ACC112 (cell line): Measurements from ENCODE around the gene ANKRD44.
"Not testable (repeated sequence)": the region's sequence is repeated elsewhere in the genome, so short reads cannot be mapped to it uniquely, and the experiment has no call there.

Experiments
- H2AFZ ChIP-seq: fragments of 200-600 bp; sonication (generic); one replicate; pipeline ENCODE4 v1.6.0; 2017; ENCODE audit warnings: antibody characterized with exemption, low read length; ENCODE audit not compliant: unreplicated experiment
- H3K27ac ChIP-seq: fragments of 200-600 bp; sonication (generic); 2 replicates; pipeline ENCODE4 v1.5.1; 2014; ENCODE audit warnings: low read depth, mild to moderate bottlenecking, antibody characterized with exemption, low read length, moderate library complexity
- H3K27me3 ChIP-seq: fragments of 200-600 bp; sonication (generic); 2 replicates; pipeline ENCODE4 v1.6.1; 2014; ENCODE audit warnings: mild to moderate bottlenecking, antibody characterized with exemption, low read length, moderate library complexity, mixed read lengths; ENCODE audit not compliant: insufficient read depth
- H3K36me3 ChIP-seq: fragments of 200-600 bp; sonication (generic); 2 replicates; pipeline ENCODE4 v1.6.1; 2016; ENCODE audit warnings: mild to moderate bottlenecking, antibody characterized with exemption, low read length, moderate library complexity, mixed read lengths; ENCODE audit not compliant: insufficient read depth
- H3K4me1 ChIP-seq: fragments of 200-600 bp; sonication (generic); one replicate; pipeline ENCODE4 v1.6.1; 2016; ENCODE audit warnings: low read length, mixed read lengths; ENCODE audit not compliant: insufficient read depth, unreplicated experiment, control insufficient read depth
- H3K4me3 ChIP-seq: fragments of 200-600 bp; sonication (generic); 2 replicates; pipeline ENCODE4 v1.5.1; 2014; ENCODE audit warnings: mild to moderate bottlenecking, low read depth, low read length
- H3K79me2 ChIP-seq: fragments of 200-600 bp; sonication (generic); one replicate; pipeline ENCODE4 v1.6.0; 2016; ENCODE audit warnings: low read length; ENCODE audit not compliant: control insufficient read depth, unreplicated experiment, insufficient read depth

The ANKRD44 gene

GRCh38 chr2:197343968-197344367, 33.4 kb upstream of the ANKRD44 start:
- not testable (repeated sequence) for H3K4me3 ChIP-seq, H3K27me3 ChIP-seq, H3K36me3 ChIP-seq, H3K79me2 ChIP-seq, H2AFZ ChIP-seq, H3K4me1 ChIP-seq, H3K27ac ChIP-seq

GRCh38 chr2:197340591-197340990, 30.0 kb upstream of the ANKRD44 start:
- Histone ChIP-seq H3K36me3 (no peaks in the 10 kb centered on the region), H3K27me3 (no peaks in the 10 kb centered on the region), H3K4me3 (no peak overlapping the region), H3K79me2 (no peaks in the 10 kb centered on the region), H3K4me1 (no peaks in the 10 kb centered on the region), H2AFZ (no peak overlapping the region), H3K27ac (no peak overlapping the region)

- no peaks in the 10 kb centered on the region for H3K4me1 ChIP-seq
- H3K4me3 ChIP-seq: no peak overlapping the region
- no peak overlapping the region for H2AFZ ChIP-seq
- H3K27ac ChIP-seq: no peak overlapping the region
- no peaks in the 10 kb centered on the region for H3K27me3 ChIP-seq
- no peaks in the 10 kb centered on the region for H3K36me3 ChIP-seq
- no peaks in the 10 kb centered on the region for H3K79me2 ChIP-seq
Observed at GRCh38 chr2:197339496-197340220, 29.1 kb upstream of the ANKRD44 start.

GRCh38 chr2:197339016-197339415, 28.4 kb upstream of the ANKRD44 start:
- no peak overlapping the region for H3K4me3 ChIP-seq
- H3K79me2 ChIP-seq: no peaks in the 10 kb centered on the region
- no peaks in the 10 kb centered on the region for H3K4me1 ChIP-seq
- H3K27me3 ChIP-seq: no peaks in the 10 kb centered on the region
- H3K36me3 ChIP-seq: no peaks in the 10 kb centered on the region
- no peak overlapping the region for H3K27ac ChIP-seq
- peak overlapping the region; percentile 38 for H2AFZ ChIP-seq

GRCh38 chr2:197332641-197333040, 22.1 kb upstream of the ANKRD44 start:
- Histone ChIP-seq H3K4me1 (no peaks in the 10 kb centered on the region), H3K27ac (no peak overlapping the region), H2AFZ (no peak overlapping the region), H3K4me3 (no peak overlapping the region), H3K79me2 (no peaks in the 10 kb centered on the region), H3K27me3 (no peaks in the 10 kb centered on the region), H3K36me3 (no peaks in the 10 kb centered on the region)

GRCh38 chr2:197328461-197328860, 17.9 kb upstream of the ANKRD44 start:
- H3K27me3 ChIP-seq: no peaks in the 10 kb centered on the region
- H2AFZ ChIP-seq: no peak overlapping the region
- H3K27ac ChIP-seq: no peak overlapping the region
- no peaks in the 10 kb centered on the region for H3K36me3 ChIP-seq
- no peaks in the 10 kb centered on the region for H3K79me2 ChIP-seq
- H3K4me1 ChIP-seq: no peaks in the 10 kb centered on the region
- H3K4me3 ChIP-seq: no peak overlapping the region

- H3K4me3 ChIP-seq: no peak overlapping the region
- H3K4me1 ChIP-seq: no peaks in the 10 kb centered on the region
- no peak overlapping the region for H3K27ac ChIP-seq
- no peak overlapping the region for H2AFZ ChIP-seq
- H3K27me3 ChIP-seq: no peaks in the 10 kb centered on the region
- H3K79me2 ChIP-seq: no peaks in the 10 kb centered on the region
- no peaks in the 10 kb centered on the region for H3K36me3 ChIP-seq
Observed at GRCh38 chr2:197327472-197328098, 17.0 kb upstream of the ANKRD44 start.

GRCh38 chr2:197327073-197327471, 16.5 kb upstream of the ANKRD44 start:
- no peaks in the 10 kb centered on the region for H3K27me3 ChIP-seq
- no peak overlapping the region for H2AFZ ChIP-seq
- H3K27ac ChIP-seq: no peak overlapping the region
- no peaks in the 10 kb centered on the region for H3K79me2 ChIP-seq
- H3K4me1 ChIP-seq: no peaks in the 10 kb centered on the region
- no peak overlapping the region for H3K4me3 ChIP-seq
- no peaks in the 10 kb centered on the region for H3K36me3 ChIP-seq

GRCh38 chr2:197324801-197325200, 14.2 kb upstream of the ANKRD44 start:
- H2AFZ ChIP-seq: no peak overlapping the region
- no peaks in the 10 kb centered on the region for H3K36me3 ChIP-seq
- no peak overlapping the region for H3K4me3 ChIP-seq
- H3K27ac ChIP-seq: no peak overlapping the region
- H3K4me1 ChIP-seq: no peaks in the 10 kb centered on the region
- H3K79me2 ChIP-seq: no peaks in the 10 kb centered on the region
- no peaks in the 10 kb centered on the region for H3K27me3 ChIP-seq

- Histone ChIP-seq H3K27me3 (no peaks in the 10 kb centered on the region), H2AFZ (no peak overlapping the region), H3K36me3 (no peaks in the 10 kb centered on the region), H3K4me3 (no peak overlapping the region), H3K27ac (no peak overlapping the region), H3K4me1 (no peaks in the 10 kb centered on the region), H3K79me2 (no peaks in the 10 kb centered on the region)
Observed at GRCh38 chr2:197322724-197323720, 12.4 kb upstream of the ANKRD44 start.
